Endothelial cell of umbilical vein (primary cell): Measurements from ENCODE around the gene CYP11A1. TPM values are rescaled to one million over a fixed set of nuclear protein-coding genes. Genes with fewer than 3 reads are reported as not detected.

Experiments
- BruUV-seq: library from RNA; stranded (reverse); fragments of 400-500 nt; replicated peaks from 2 replicates; lab custom pipeline; 2021; lab: Mats Ljungman, UMichigan
- CTCF ChIA-PET: fragments of 300-600, 350-600 bp; sonication (Branson Sonifier 250); formaldehyde crosslinking; loops from one replicate; lab custom pipeline; 2021; ENCODE audit warnings: antibody characterized with exemption, inconsistent platforms; lab: Charles Lee
- POLR2A ChIA-PET: fragments of 300-600, 350-600 bp; sonication (Branson Sonifier 250); formaldehyde crosslinking; loops from one replicate; lab custom pipeline; 2021; ENCODE audit warnings: antibody characterized with exemption, inconsistent platforms; lab: Charles Lee
- DNase-seq: peaks from one replicate; pipeline ENCODE4 v3.0.0-alpha.2; 2011; ENCODE audit warnings: low read depth, low spot score
- FAIRE-seq: peaks from 2 replicates; lab custom pipeline; 2011; peaks lifted over from hg19 to GRCh38; lab: Jason Lieb, UNC
- H2AFZ ChIP-seq: 2 replicates; pipeline ENCODE4 v1.6.0; 2012; ENCODE audit warnings: low read depth, low read length, control low read depth, inconsistent platforms
- H3K27ac ChIP-seq: 2 replicates; pipeline ENCODE4 v1.5.1; 2011; ENCODE audit warnings: low read depth, mild to moderate bottlenecking, control low read depth, low read length, moderate library complexity; ENCODE audit not compliant: insufficient read depth
- H3K27me3 ChIP-seq, 2 experiments: 2 replicates each; pipeline versions ENCODE4 v1.6.0 to v1.6.1; 2011; ENCODE audit warnings: low read length in 2 of 2, mixed read lengths in 1 of 2; ENCODE audit not compliant: control insufficient read depth in 2 of 2, insufficient read depth in 2 of 2
- H3K36me3 ChIP-seq, 2 experiments: 2 replicates in 1 of 2; 3 replicates in 1 of 2; pipeline ENCODE4 v1.5.1; 2011; ENCODE audit warnings: low read length in 2 of 2, mild to moderate bottlenecking in 1 of 2, moderate library complexity in 1 of 2; ENCODE audit not compliant: control insufficient read depth in 2 of 2, insufficient read depth in 2 of 2; ENCODE audit errors: extremely low read depth in 1 of 2
- H3K4me1 ChIP-seq: 3 replicates; pipeline ENCODE4 v1.5.1; 2011; ENCODE audit warnings: mild to moderate bottlenecking, low read length; ENCODE audit not compliant: control insufficient read depth, insufficient read depth; ENCODE audit errors: extremely low read depth
- H3K4me2 ChIP-seq: 2 replicates; pipeline ENCODE4 v1.6.1; 2011; ENCODE audit warnings: low read length, control low read depth, mixed read lengths; ENCODE audit not compliant: insufficient read depth
- H3K4me3 ChIP-seq, 3 experiments: fragments of 200-600 bp in 1 of 3; sonication (generic), shearing (Covaris generic) in 1 of 3; replicated peaks in 1 of 3; 2 replicates each; pipeline ENCODE4 v1.5.1; 2011 to 2016; ENCODE audit warnings: control low read depth in 3 of 3, low read length in 3 of 3, mild to moderate bottlenecking in 2 of 3, inconsistent platforms in 1 of 3, low read depth in 1 of 3, moderate library complexity in 1 of 3; ENCODE audit not compliant: insufficient read depth in 1 of 3
- H3K79me2 ChIP-seq: 2 replicates; pipeline ENCODE4 v1.6.0; 2012; ENCODE audit warnings: low read length, inconsistent platforms; ENCODE audit not compliant: control insufficient read depth, insufficient read depth
- H3K9ac ChIP-seq: replicated peaks from 2 replicates; pipeline ENCODE3; 2011; ENCODE audit warnings: low read length, control low read depth; ENCODE audit not compliant: insufficient read depth; ENCODE audit errors: extremely low read depth
- H3K9me1 ChIP-seq: replicated peaks from 3 replicates; pipeline ENCODE4 v1.6.0; 2011; ENCODE audit warnings: mild to moderate bottlenecking, low read length; ENCODE audit not compliant: control insufficient read depth, insufficient read depth; ENCODE audit errors: extremely low read depth
- H3K9me3 ChIP-seq: replicated peaks from 2 replicates; pipeline ENCODE4 v1.5.1; 2012; ENCODE audit warnings: low read length, inconsistent platforms; ENCODE audit not compliant: control insufficient read depth, insufficient read depth
- H4K20me1 ChIP-seq: replicated peaks from 2 replicates; pipeline ENCODE3; 2011; ENCODE audit warnings: mild to moderate bottlenecking, low read length; ENCODE audit not compliant: control insufficient read depth, insufficient read depth; ENCODE audit errors: extremely low read depth
- EZH2 ChIP-seq: IDR thresholded peaks from 2 replicates; pipeline ENCODE4 v1.6.1; 2012; ENCODE audit warnings: borderline replicate concordance, low read depth, mild to moderate bottlenecking, moderate library complexity, low read length, inconsistent platforms; ENCODE audit not compliant: severe bottlenecking
- FOS ChIP-seq: IDR thresholded peaks from 2 replicates; pipeline ENCODE4 v1.6.1; 2011; ENCODE audit warnings: mild to moderate bottlenecking, low read length, moderate library complexity, borderline replicate concordance; ENCODE audit not compliant: insufficient read depth
- GATA2 ChIP-seq: IDR thresholded peaks from 2 replicates; pipeline ENCODE4 v1.7.0; 2011; ENCODE audit warnings: low read depth, mild to moderate bottlenecking, moderate library complexity, mixed read lengths, low read length; ENCODE audit not compliant: insufficient read length, insufficient read depth
- JUN ChIP-seq: IDR thresholded peaks from 2 replicates; pipeline ENCODE4 v1.6.1; 2011; ENCODE audit warnings: borderline replicate concordance, low read depth; ENCODE audit not compliant: insufficient read length, insufficient read depth
- MAX ChIP-seq: IDR thresholded peaks from 2 replicates; pipeline ENCODE4 v1.6.1; 2011; ENCODE audit not compliant: insufficient read depth, insufficient read length
- MYC ChIP-seq: IDR thresholded peaks from one replicate; pipeline ENCODE4 v1.6.1; 2011; ENCODE audit warnings: mild to moderate bottlenecking, low read depth, low read length
- POLR2A ChIP-seq: IDR thresholded peaks from 2 replicates; pipeline ENCODE4 v1.6.1; 2012; ENCODE audit warnings: low read depth, mild to moderate bottlenecking, control low read depth, low read length
- POLR2AphosphoS5 ChIP-seq: IDR thresholded peaks from 2 replicates; pipeline ENCODE4 v1.6.1; 2012; ENCODE audit warnings: low read depth, mild to moderate bottlenecking, control low read depth, low read length, moderate library complexity; ENCODE audit not compliant: insufficient read depth
- dilution Hi-C: fragments of 300-500 bp; cut with MboI; formaldehyde crosslinking; loops from one replicate; pipeline ENCODE4 v1.15.0; 2019; ENCODE audit warnings: low sequenced_read_pairs; ENCODE audit not compliant: extremely low pct_ligation_motif_present
- intact Hi-C: fragments of 100-400 bp; cut with micrococcal nuclease; formaldehyde crosslinking; loops from one replicate; pipeline ENCODE4 v1.10.0; 2022
- polyA plus RNA-seq, 4 experiments: library from polyadenylated mRNA; depleted of rRNA in 3 of 4; stranded (reverse) in 3 of 4; unstranded in 1 of 4; fragments of >200 nt; gene quantifications; 2 replicates each; pipeline versions ENCODE4 v1.2.1 to v1.2.3, GENCODE V29; 2011 to 2012; ENCODE audit warnings: missing spikeins in 1 of 4
- total RNA-seq: library from RNA; stranded (reverse); gene quantifications from 2 replicates; pipeline ENCODE4 v1.2.3, GENCODE V29; 2021
- TF ChIP-seq, protein P1 (sequence below), 2 donors: IDR thresholded peaks; 1 replicate in 1 of 2; 2 replicates in 1 of 2; pipeline ENCODE4 v1.5.1; 2011; ENCODE audit warnings: low read length in 2 of 2, mild to moderate bottlenecking in 2 of 2, moderate library complexity in 2 of 2, control low read depth in 1 of 2, inconsistent platforms in 1 of 2, low read depth in 1 of 2; ENCODE audit not compliant: insufficient read depth in 1 of 2; ENCODE audit errors: extremely low read depth in 1 of 2

The CYP11A1 gene
- total and polyA plus RNA-seq, 2 donors (not counting 3 experiments of a cell fraction or from before 2014, with no cell fraction given): 0.08 TPM; not detected in 1

DNA sequence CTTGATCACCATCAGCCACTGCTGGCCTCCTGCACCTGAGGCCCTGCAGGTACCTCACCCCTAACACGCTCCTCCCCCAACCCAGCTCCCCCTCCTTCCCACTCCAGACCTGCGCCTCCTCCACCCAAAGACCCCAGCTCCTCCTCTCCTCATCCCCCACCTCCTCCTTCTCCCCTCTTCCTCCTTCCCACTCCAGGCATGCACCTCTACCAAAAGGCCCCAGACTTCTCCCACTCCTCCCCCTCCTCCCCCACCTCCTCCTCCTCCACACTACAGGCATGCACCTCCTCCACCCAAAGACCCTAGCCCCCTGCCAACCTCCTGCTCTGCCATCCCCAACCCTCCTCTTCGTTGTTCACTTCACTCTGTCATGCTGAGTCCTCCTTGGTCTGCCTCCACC, 42.7 kb downstream of the CYP11A1 start:
- H3K4me1 ChIP-seq: no peaks in the 10 kb centered on the region
- no peaks in the 10 kb centered on the region for H3K9me3 ChIP-seq
- H3K27me3 ChIP-seq: peaks cover 0 to 1% of the 10 kb centered on the region in 2 experiments
- no peak overlapping the region for H3K9ac ChIP-seq
- no peak overlapping the region for H3K4me3 ChIP-seq
- H3K27ac ChIP-seq: no peak overlapping the region
- FAIRE-seq (no peak), DNase-seq (no peak)
- no peaks in the 10 kb centered on the region for H3K36me3 ChIP-seq
- TF ChIP-seq POLR2A (no peak), FOS (no peak), POLR2AphosphoS5 (no peak), GATA2 (no peak), JUN (no peak), EZH2 (no peak), MYC (no peak), MAX (no peak)
- TF ChIP-seq, protein P1, sequence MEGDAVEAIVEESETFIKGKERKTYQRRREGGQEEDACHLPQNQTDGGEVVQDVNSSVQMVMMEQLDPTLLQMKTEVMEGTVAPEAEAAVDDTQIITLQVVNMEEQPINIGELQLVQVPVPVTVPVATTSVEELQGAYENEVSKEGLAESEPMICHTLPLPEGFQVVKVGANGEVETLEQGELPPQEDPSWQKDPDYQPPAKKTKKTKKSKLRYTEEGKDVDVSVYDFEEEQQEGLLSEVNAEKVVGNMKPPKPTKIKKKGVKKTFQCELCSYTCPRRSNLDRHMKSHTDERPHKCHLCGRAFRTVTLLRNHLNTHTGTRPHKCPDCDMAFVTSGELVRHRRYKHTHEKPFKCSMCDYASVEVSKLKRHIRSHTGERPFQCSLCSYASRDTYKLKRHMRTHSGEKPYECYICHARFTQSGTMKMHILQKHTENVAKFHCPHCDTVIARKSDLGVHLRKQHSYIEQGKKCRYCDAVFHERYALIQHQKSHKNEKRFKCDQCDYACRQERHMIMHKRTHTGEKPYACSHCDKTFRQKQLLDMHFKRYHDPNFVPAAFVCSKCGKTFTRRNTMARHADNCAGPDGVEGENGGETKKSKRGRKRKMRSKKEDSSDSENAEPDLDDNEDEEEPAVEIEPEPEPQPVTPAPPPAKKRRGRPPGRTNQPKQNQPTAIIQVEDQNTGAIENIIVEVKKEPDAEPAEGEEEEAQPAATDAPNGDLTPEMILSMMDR (IDR thresholded peaks at IDR 0.05; ENCODE audit: extremely low read depth in 1 of 2, insufficient read depth in 1 of 2, low read depth in 1 of 2, low read length in 2 of 2): no peak
- CTCF ChIA-PET: interaction anchor here (0.8 to 1.2 kb wide), 2 partner anchors 14 to 15 kb away, joined by 3 read pairs; no protein-coding TSS in a partner anchor
- BruUV-seq: no TSS peak
- intact Hi-C loops (loop anchor here (5.0 kb wide), 2 partner anchors 82 to 372 kb away; no protein-coding TSS in a partner anchor), dilution Hi-C loops (no loop called here)
- H2AFZ ChIP-seq: no peak overlapping the region
- H4K20me1 ChIP-seq: no peaks in the 10 kb centered on the region
- POLR2A ChIA-PET: no interaction called here
- H3K79me2 ChIP-seq: no peaks in the 10 kb centered on the region
- no peaks in the 10 kb centered on the region for H3K9me1 ChIP-seq
- no peak overlapping the region for H3K4me2 ChIP-seq
